Hepatocyte (in vitro differentiated cells): ENCODE results near the gene P2RY8.

Experiments
- CTCF ChIP-seq: fragments of 200-600 bp; sonication (generic); IDR thresholded peaks from 2 replicates; pipeline ENCODE4 v1.5.1; 2016; ENCODE audit warnings: antibody characterized with exemption, mild to moderate bottlenecking; ENCODE audit not compliant: poor library complexity
- EZH2 ChIP-seq: fragments of 200-600 bp; sonication (generic); IDR thresholded peaks from 2 replicates; pipeline ENCODE4 v1.6.1; 2016; ENCODE audit warnings: antibody characterized with exemption, mild to moderate bottlenecking, borderline replicate concordance
- EZH2phosphoT487 ChIP-seq: fragments of 200-600 bp; sonication (generic); IDR thresholded peaks from one replicate; pipeline ENCODE4 v1.6.1; 2018; ENCODE audit warnings: antibody characterized with exemption, mild to moderate bottlenecking, low read depth, moderate library complexity; ENCODE audit not compliant: unreplicated experiment, severe bottlenecking

GRCh38 chrX:1449823-1450149 is 87.2 kb downstream of the P2RY8 start:
- TF ChIP-seq CTCF (no peak), EZH2phosphoT487 (no peak), EZH2 (no peak)
